Fibroblast of lung (primary cell): ENCODE data around the gene PPP4R1. TPM values are rescaled to one million over a fixed set of nuclear protein-coding genes. Genes with fewer than 3 reads are reported as not detected.

Source experiments
- DNase-seq, 2 donors: peaks; one replicate each; pipeline versions ENCODE4 v3.0.0 to v3.0.0-alpha.2; 2010; ENCODE audit warnings: low read depth in 2 of 2
- H2AFZ ChIP-seq: 2 replicates; pipeline ENCODE4 v1.5.1; 2012; ENCODE audit warnings: low read length, control low read depth, inconsistent platforms
- H3K27ac ChIP-seq: 2 replicates; pipeline ENCODE4 v1.5.1; 2011; ENCODE audit warnings: low read length, control low read depth; ENCODE audit not compliant: insufficient read depth
- H3K27me3 ChIP-seq: 2 replicates; pipeline ENCODE4 v1.5.1; 2011; ENCODE audit warnings: mild to moderate bottlenecking, low read length; ENCODE audit not compliant: control insufficient read depth, insufficient read depth
- H3K36me3 ChIP-seq: 2 replicates; pipeline ENCODE4 v1.5.1; 2011; ENCODE audit warnings: low read length; ENCODE audit not compliant: control insufficient read depth, insufficient read depth
- H3K4me1 ChIP-seq: 2 replicates; pipeline ENCODE4 v1.5.1; 2011; ENCODE audit warnings: low read length; ENCODE audit not compliant: control insufficient read depth, insufficient read depth; ENCODE audit errors: extremely low read depth
- H3K4me2 ChIP-seq: 2 replicates; pipeline ENCODE4 v1.5.1; 2011; ENCODE audit warnings: low read length, control low read depth; ENCODE audit not compliant: insufficient read depth; ENCODE audit errors: extremely low read depth
- H3K4me3 ChIP-seq, 4 experiments: fragments of 200-600 bp in 1 of 4; sonication (generic) in 1 of 4; replicated peaks in 1 of 4; 2 replicates each; pipeline ENCODE4 v1.5.1; 2011 to 2016; ENCODE audit warnings: low read length in 4 of 4, low read depth in 3 of 4, mild to moderate bottlenecking in 3 of 4, control low read depth in 2 of 4, inconsistent platforms in 1 of 4, mixed read lengths in 1 of 4; ENCODE audit not compliant: insufficient read depth in 1 of 4; ENCODE audit errors: control extremely low read depth in 1 of 4
- H3K79me2 ChIP-seq: 2 replicates; pipeline ENCODE4 v1.5.1; 2012; ENCODE audit warnings: mild to moderate bottlenecking, low read length, inconsistent platforms; ENCODE audit not compliant: control insufficient read depth, insufficient read depth
- H3K9ac ChIP-seq: 2 replicates; pipeline ENCODE4 v1.5.1; 2011; ENCODE audit warnings: mild to moderate bottlenecking, low read length, control low read depth; ENCODE audit not compliant: insufficient read depth
- H3K9me3 ChIP-seq: 2 replicates; pipeline ENCODE4 v1.5.1; 2012; ENCODE audit warnings: low read depth, low read length; ENCODE audit not compliant: control insufficient read depth, insufficient read depth
- H4K20me1 ChIP-seq: 2 replicates; pipeline ENCODE4 v1.5.1; 2011; ENCODE audit warnings: low read length; ENCODE audit not compliant: control insufficient read depth, insufficient read depth; ENCODE audit errors: extremely low read depth
- EZH2 ChIP-seq: IDR thresholded peaks from 2 replicates; pipeline ENCODE4 v1.5.1; 2012; ENCODE audit warnings: low read length, control low read depth, mild to moderate bottlenecking; ENCODE audit errors: missing control alignments
- polyA plus RNA-seq, 2 donors: library from polyadenylated mRNA; depleted of rRNA in 1 of 2; stranded (reverse) in 1 of 2; unstranded in 1 of 2; fragments of >200 nt; gene quantifications; 2 replicates each; pipeline ENCODE4 v1.2.1, GENCODE V29; 2011 to 2012; ENCODE audit warnings: missing spikeins in 1 of 2
- total RNA-seq: library from RNA; depleted of rRNA; stranded (reverse); fragments of >200 nt; gene quantifications from 2 replicates; pipeline ENCODE4 v1.2.1, GENCODE V29; 2014
- TF ChIP-seq, protein P1 (sequence below), 2 donors: IDR thresholded peaks in 1 of 2; conservative IDR thresholded peaks in 1 of 2; 1 replicate in 1 of 2; 2 replicates in 1 of 2; pipeline ENCODE4 v1.5.1; 2011 to 2012; ENCODE audit warnings: low read length in 2 of 2, control low read depth in 1 of 2, inconsistent platforms in 1 of 2, low read depth in 1 of 2, mild to moderate bottlenecking in 1 of 2

The PPP4R1 gene
- total and polyA plus RNA-seq, 2 donors (not counting 1 experiment from before 2014, with no cell fraction given): 83.5 to 108 TPM

DNA sequence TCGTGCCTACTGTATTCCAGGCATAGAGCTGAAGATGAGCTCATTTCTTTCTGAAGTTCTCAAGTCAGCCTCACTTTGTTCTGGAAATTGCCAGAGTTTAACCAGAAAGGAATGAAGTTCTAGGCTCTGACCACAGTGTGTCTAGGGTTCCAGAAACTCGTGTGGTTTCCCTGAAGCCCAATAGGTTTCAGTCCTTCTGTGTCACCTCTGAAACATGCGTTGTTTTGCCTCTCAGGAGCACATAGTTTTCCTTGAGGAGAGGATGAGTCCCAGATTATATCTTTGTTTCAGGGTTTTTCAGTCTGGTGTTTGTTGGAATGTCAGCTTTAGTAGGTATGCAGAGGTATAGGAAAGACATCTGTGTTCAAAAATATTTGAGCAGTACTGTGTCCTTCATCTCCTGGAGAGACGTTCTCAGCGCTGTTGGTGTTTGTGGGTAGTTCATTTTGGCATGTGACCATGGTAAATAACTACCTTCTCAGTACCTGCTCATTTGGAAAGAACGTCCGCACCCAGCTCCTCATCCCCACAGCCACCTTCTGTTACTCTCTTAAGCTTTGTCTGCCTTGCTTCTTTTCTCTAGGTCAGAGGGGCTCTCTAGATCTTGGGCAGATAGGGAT is 82.5 kb downstream of the PPP4R1 start:
- Histone ChIP-seq H3K27me3 (no peaks in the 10 kb centered on the region), H3K27ac (no peak overlapping the region), H4K20me1 (no peaks in the 10 kb centered on the region), H3K4me1 (peaks cover 6% of the 10 kb centered on the region), H3K36me3 (peaks cover 9% of the 10 kb centered on the region), H3K9ac (no peak overlapping the region), H2AFZ (no peak overlapping the region), H3K79me2 (no peaks in the 10 kb centered on the region), H3K4me2 (no peak overlapping the region), H3K9me3 (no peaks in the 10 kb centered on the region), H3K4me3 (no peak overlapping the region)
- TF ChIP-seq, protein P1, sequence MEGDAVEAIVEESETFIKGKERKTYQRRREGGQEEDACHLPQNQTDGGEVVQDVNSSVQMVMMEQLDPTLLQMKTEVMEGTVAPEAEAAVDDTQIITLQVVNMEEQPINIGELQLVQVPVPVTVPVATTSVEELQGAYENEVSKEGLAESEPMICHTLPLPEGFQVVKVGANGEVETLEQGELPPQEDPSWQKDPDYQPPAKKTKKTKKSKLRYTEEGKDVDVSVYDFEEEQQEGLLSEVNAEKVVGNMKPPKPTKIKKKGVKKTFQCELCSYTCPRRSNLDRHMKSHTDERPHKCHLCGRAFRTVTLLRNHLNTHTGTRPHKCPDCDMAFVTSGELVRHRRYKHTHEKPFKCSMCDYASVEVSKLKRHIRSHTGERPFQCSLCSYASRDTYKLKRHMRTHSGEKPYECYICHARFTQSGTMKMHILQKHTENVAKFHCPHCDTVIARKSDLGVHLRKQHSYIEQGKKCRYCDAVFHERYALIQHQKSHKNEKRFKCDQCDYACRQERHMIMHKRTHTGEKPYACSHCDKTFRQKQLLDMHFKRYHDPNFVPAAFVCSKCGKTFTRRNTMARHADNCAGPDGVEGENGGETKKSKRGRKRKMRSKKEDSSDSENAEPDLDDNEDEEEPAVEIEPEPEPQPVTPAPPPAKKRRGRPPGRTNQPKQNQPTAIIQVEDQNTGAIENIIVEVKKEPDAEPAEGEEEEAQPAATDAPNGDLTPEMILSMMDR (conservative IDR thresholded peaks at IDR 0.05 in 1 of 2, IDR thresholded peaks at IDR 0.05 in 1 of 2; ENCODE audit: low read depth in 1 of 2, low read length in 2 of 2): no peak
- TF ChIP-seq EZH2: no peak
- peak in 1 of 2 donors; percentile 44 for DNase-seq

DNA sequence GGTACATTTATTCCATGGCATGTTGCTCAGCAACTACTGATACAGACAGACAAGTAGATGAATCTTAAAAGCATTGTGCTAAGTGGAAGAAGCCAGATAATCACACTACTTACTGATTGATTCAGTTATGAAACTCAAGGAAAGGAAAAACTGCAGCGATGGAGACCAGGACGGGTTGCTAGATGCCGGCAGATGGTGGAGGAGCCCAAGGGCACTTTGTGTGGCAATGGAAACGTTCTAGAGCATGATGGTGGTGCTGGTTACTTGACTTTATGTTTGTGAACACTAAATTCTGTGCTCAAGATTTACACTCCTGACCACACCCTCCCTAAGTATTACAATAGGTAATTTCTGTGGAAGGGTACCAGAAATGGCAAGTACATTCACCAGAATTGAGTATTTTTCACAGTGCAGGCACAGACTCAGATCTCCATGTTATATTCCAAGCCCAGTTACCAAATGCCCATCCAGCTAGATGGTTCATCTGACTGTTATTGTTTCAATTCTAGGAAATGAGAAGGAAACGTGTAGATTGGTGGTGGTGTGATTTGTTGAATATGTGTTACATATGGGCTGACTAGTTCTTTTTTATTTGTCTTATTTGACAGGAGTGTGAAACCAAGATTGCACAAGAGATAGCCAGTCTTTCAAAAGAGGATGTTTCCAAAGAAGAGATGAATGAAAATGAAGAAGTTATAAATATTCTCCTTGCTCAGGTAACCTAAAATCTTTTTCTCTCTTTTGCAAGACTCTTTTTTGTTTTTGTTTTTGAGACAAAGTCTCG is 83.9 kb downstream of the PPP4R1 start:
- no peaks in the 10 kb centered on the region for H4K20me1 ChIP-seq
- no peak overlapping the region for H2AFZ ChIP-seq
- no peak overlapping the region for H3K9ac ChIP-seq
- H3K4me3 ChIP-seq: no peak overlapping the region
- TF ChIP-seq EZH2: no peak
- TF ChIP-seq, protein P1 (conservative IDR thresholded peaks at IDR 0.05 in 1 of 2, IDR thresholded peaks at IDR 0.05 in 1 of 2; ENCODE audit: low read depth in 1 of 2, low read length in 2 of 2): no peak
- peaks cover 2% of the 10 kb centered on the region for H3K36me3 ChIP-seq
- H3K79me2 ChIP-seq: no peaks in the 10 kb centered on the region
- no peak for DNase-seq
- H3K9me3 ChIP-seq: no peaks in the 10 kb centered on the region
- no peak overlapping the region for H3K27ac ChIP-seq
- H3K4me1 ChIP-seq: peaks cover 3% of the 10 kb centered on the region
- no peak overlapping the region for H3K4me2 ChIP-seq
- H3K27me3 ChIP-seq: no peaks in the 10 kb centered on the region

DNA sequence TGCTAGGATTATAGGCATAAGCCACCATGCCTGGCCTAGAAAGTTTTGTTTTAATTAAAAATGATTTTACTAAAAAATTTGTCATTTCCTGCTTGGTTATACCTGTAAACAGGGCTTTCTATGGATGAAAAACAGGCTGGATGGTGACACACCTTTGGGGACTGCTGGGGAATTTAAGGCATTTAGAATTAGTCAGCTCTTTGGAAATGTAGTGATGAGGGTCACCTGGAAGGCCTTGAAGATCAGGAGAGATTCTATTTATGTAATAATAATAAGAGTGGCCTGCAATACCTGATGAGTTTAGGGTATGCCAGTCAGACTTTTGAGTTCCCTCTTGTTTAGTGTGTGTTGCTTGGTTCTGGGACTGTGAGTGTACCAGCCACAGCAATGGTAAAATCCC is 87.9 kb downstream of the PPP4R1 start:
- TF ChIP-seq, protein P1 (conservative IDR thresholded peaks at IDR 0.05 in 1 of 2, IDR thresholded peaks at IDR 0.05 in 1 of 2; ENCODE audit: low read depth in 1 of 2, low read length in 2 of 2): no peak
- TF ChIP-seq EZH2: no peak

More for the DNA sequence above, 87.9 kb downstream of the PPP4R1 start:
- H2AFZ ChIP-seq: no peak overlapping the region
- no peaks in the 10 kb centered on the region for H3K36me3 ChIP-seq
- no peaks in the 10 kb centered on the region for H3K9me3 ChIP-seq
- H3K79me2 ChIP-seq: no peaks in the 10 kb centered on the region
- H4K20me1 ChIP-seq: no peaks in the 10 kb centered on the region
- H3K4me2 ChIP-seq: no peak overlapping the region
- H3K4me3 ChIP-seq: no peak overlapping the region
- H3K9ac ChIP-seq: no peak overlapping the region
- no peaks in the 10 kb centered on the region for H3K4me1 ChIP-seq
- H3K27ac ChIP-seq: no peak overlapping the region
- no peak for DNase-seq
- no peaks in the 10 kb centered on the region for H3K27me3 ChIP-seq
